ENCODE measurements around the gene ZNF79. TPM values are rescaled to one million over a fixed set of nuclear protein-coding genes. Genes with fewer than 3 reads are reported as not detected.

Gene ZNF79
- total RNA-seq, 1 donor from 2014 or later, result 6.5 TPM

GRCh38 chr9:127398275-127398647 is 25.9 kb upstream of the ZNF79 start:
- no peak for DNase-seq (ENCODE audit: low read depth in 2 of 2)

- no peak for DNase-seq (ENCODE audit: low read depth in 2 of 2)
Measured at GRCh38 chr9:127398715-127399400, 25.3 kb upstream of the ZNF79 start.

- DNase-seq (ENCODE audit: low read depth in 2 of 2), result no peak
Measured at GRCh38 chr9:127399736-127400269, 24.4 kb upstream of the ZNF79 start.

GRCh38 chr9:127402401-127403090 is 21.6 kb upstream of the ZNF79 start:
- no peak for DNase-seq (ENCODE audit: low read depth in 2 of 2)

GRCh38 chr9:127403507-127404192 is 20.5 kb upstream of the ZNF79 start:
- no peak for DNase-seq (ENCODE audit: low read depth in 2 of 2)

- DNase-seq (ENCODE audit: low read depth in 2 of 2), result no peak
Measured at GRCh38 chr9:127404631-127405030, 19.6 kb upstream of the ZNF79 start.

GRCh38 chr9:127405344-127406125 is 18.6 kb upstream of the ZNF79 start:
- DNase-seq (ENCODE audit: low read depth in 2 of 2), result no peak

GRCh38 chr9:127406799-127407491 is 17.2 kb upstream of the ZNF79 start:
- no peak for DNase-seq (ENCODE audit: low read depth in 2 of 2)

- no peak for DNase-seq (ENCODE audit: low read depth in 2 of 2)
Measured at GRCh38 chr9:127407492-127407843, 16.7 kb upstream of the ZNF79 start.

GRCh38 chr9:127411122-127411521 is 13.1 kb upstream of the ZNF79 start:
- no peak for DNase-seq (ENCODE audit: low read depth in 2 of 2)

- DNase-seq (ENCODE audit: low read depth in 2 of 2), result no peak
Measured at GRCh38 chr9:127415141-127415540, 9.0 kb upstream of the ZNF79 start.

- DNase-seq (ENCODE audit: low read depth in 2 of 2), result no peak
Measured at GRCh38 chr9:127415657-127416056, 8.5 kb upstream of the ZNF79 start.

GRCh38 chr9:127417131-127418036 is 6.8 kb upstream of the ZNF79 start:
- DNase-seq (ENCODE audit: low read depth in 2 of 2), result no peak

GRCh38 chr9:127418037-127418471 is 6.1 kb upstream of the ZNF79 start:
- peak in 1 of 2 donors; percentile 17 for DNase-seq (ENCODE audit: low read depth in 2 of 2)

GRCh38 chr9:127419348-127419747 is 4.8 kb upstream of the ZNF79 start:
- no peak for DNase-seq (ENCODE audit: low read depth in 2 of 2)

- no peak for DNase-seq (ENCODE audit: low read depth in 2 of 2)
Measured at GRCh38 chr9:127421057-127421456, 3.1 kb upstream of the ZNF79 start.

GRCh38 chr9:127422133-127422782 is 1.9 kb upstream of the ZNF79 start:
- DNase-seq (ENCODE audit: low read depth in 2 of 2), result no peak

- no peak for DNase-seq (ENCODE audit: low read depth in 2 of 2)
Measured at GRCh38 chr9:127422787-127423186, 1.4 kb upstream of the ZNF79 start.

GRCh38 chr9:127423476-127423933 is 677 bp upstream of the ZNF79 start:
- no peak for DNase-seq (ENCODE audit: low read depth in 2 of 2)

GRCh38 chr9:127424676-127424999 is 456 bp downstream of the ZNF79 start:
- DNase-seq (ENCODE audit: low read depth in 2 of 2), result no peak

All from dermis microvascular lymphatic vessel endothelial cell (primary cell).